ENCODE results near the gene CABP4. TPM values are rescaled to one million over a fixed set of nuclear protein-coding genes. Genes with fewer than 3 reads are reported as not detected.

Gene CABP4
- total RNA-seq, 1 experiment from 2014 or later, result not detected

GRCh38 chr11:67457453-67457852, 2.3 kb downstream of the CABP4 start (continued):
- TF ChIP-seq STAT6 (CRISPR knock-in tag; conservative IDR thresholded peaks at IDR 0.05; ENCODE audit: low read depth) (no peak), ATF1 (CRISPR knock-in tag; IDR thresholded peaks at IDR 0.05) (no peak)

GRCh38 chr11:67458266-67458665, 3.1 kb downstream of the CABP4 start:
- no peaks in the 10 kb centered on the region for H3K4me1 Mint-ChIP-seq

GRCh38 chr11:67463186-67463585, 8.0 kb downstream of the CABP4 start:
- Mint-ChIP-seq H3K27me3 (ENCODE audit: low read depth) (peaks cover 6% of the 10 kb centered on the region; the same call in 1 of the 2 replicates), H3K36me3 (no peaks in the 10 kb centered on the region), H3K4me3 (no peak overlapping the region), H3K4me1 (peaks cover 20% of the 10 kb centered on the region), H3K27ac (no peak overlapping the region), H3K9me3 (no peaks in the 10 kb centered on the region)
- DNase-seq (ENCODE audit: low spot score) (no peak), ATAC-seq (no peak)
- POLR2A ChIA-PET, result interaction anchor here (1.1 kb wide), 1 partner anchor 25 kb away, joined by 3 read pairs; no protein-coding TSS in a partner anchor
- CTCF ChIA-PET, result no interaction called here
- TF ChIP-seq ATF6 (CRISPR knock-in tag; IDR thresholded peaks at IDR 0.05), result no peak
- TF ChIP-seq ZSCAN18 (CRISPR knock-in tag; IDR thresholded peaks at IDR 0.05), result no peak
- TF ChIP-seq EMX1 (CRISPR knock-in tag; IDR thresholded peaks at IDR 0.05), result no peak
- TF ChIP-seq CDX4 (CRISPR knock-in tag; IDR thresholded peaks at IDR 0.05; ENCODE audit: borderline replicate concordance), result no peak
- no peak for TF ChIP-seq RORB (CRISPR knock-in tag; IDR thresholded peaks at IDR 0.05)

More at GRCh38 chr11:67458266-67458665, 3.1 kb downstream of the CABP4 start:
- Mint-ChIP-seq H3K9me3 (no peaks in the 10 kb centered on the region), H3K27me3 (ENCODE audit: low read depth) (peaks cover 6% of the 10 kb centered on the region), H3K27ac (no peak overlapping the region), H3K4me3 (no peak overlapping the region), H3K36me3 (no peaks in the 10 kb centered on the region)
- CTCF ChIA-PET, result interaction anchor here (1.2 kb wide), 1 partner anchor 51 kb away, joined by 3 read pairs; no protein-coding TSS in a partner anchor
- no peak for TF ChIP-seq ELF4 (CRISPR knock-in tag; IDR thresholded peaks at IDR 0.05; ENCODE audit: low read depth)
- no peak for TF ChIP-seq ATF2 (CRISPR knock-in tag; IDR thresholded peaks at IDR 0.05; ENCODE audit: borderline replicate concordance, low read depth)
- TF ChIP-seq, protein P1, sequence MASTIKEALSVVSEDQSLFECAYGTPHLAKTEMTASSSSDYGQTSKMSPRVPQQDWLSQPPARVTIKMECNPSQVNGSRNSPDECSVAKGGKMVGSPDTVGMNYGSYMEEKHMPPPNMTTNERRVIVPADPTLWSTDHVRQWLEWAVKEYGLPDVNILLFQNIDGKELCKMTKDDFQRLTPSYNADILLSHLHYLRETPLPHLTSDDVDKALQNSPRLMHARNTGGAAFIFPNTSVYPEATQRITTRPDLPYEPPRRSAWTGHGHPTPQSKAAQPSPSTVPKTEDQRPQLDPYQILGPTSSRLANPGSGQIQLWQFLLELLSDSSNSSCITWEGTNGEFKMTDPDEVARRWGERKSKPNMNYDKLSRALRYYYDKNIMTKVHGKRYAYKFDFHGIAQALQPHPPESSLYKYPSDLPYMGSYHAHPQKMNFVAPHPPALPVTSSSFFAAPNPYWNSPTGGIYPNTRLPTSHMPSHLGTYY (CRISPR knock-in tag; IDR thresholded peaks at IDR 0.05), result no peak
- TF ChIP-seq TEAD1 (CRISPR knock-in tag; IDR thresholded peaks at IDR 0.05), result no peak
- TF ChIP-seq, protein P2, sequence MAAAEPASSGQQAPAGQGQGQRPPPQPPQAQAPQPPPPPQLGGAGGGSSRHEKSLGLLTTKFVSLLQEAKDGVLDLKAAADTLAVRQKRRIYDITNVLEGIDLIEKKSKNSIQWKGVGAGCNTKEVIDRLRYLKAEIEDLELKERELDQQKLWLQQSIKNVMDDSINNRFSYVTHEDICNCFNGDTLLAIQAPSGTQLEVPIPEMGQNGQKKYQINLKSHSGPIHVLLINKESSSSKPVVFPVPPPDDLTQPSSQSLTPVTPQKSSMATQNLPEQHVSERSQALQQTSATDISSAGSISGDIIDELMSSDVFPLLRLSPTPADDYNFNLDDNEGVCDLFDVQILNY (CRISPR knock-in tag; IDR thresholded peaks at IDR 0.05), result no peak
- TF ChIP-seq ZNF281 (CRISPR knock-in tag; IDR thresholded peaks at IDR 0.05), result no peak
- no peak for TF ChIP-seq SP1 (CRISPR knock-in tag; conservative IDR thresholded peaks at IDR 0.05)
- TF ChIP-seq TEAD4 (CRISPR knock-in tag; IDR thresholded peaks at IDR 0.05), result no peak
- TF ChIP-seq SMAD3 (CRISPR knock-in tag; IDR thresholded peaks at IDR 0.05; ENCODE audit: borderline replicate concordance), result no peak
- no peak for DNase-seq (ENCODE audit: low spot score)
- POLR2A ChIA-PET, result no interaction called here
- no peak for ATAC-seq
